H1 (cell line): ENCODE measurements around the gene HIPK3. TPM values are rescaled to one million over a fixed set of nuclear protein-coding genes. Genes with fewer than 3 reads are reported as not detected.

Experiments
- CTCF ChIA-PET: fragments of 300-600 bp; sonication (Branson Sonifier 250); formaldehyde crosslinking; loops from one replicate; lab custom pipeline; 2021; ENCODE audit not compliant: partially characterized antibody; lab: Charles Lee
- POLR2A ChIA-PET: fragments of 300-600 bp; sonication (Branson Sonifier 250); formaldehyde crosslinking; loops from one replicate; lab custom pipeline; 2021; ENCODE audit warnings: inconsistent platforms; ENCODE audit not compliant: partially characterized antibody; lab: Charles Lee
- DNase-seq, 2 experiments: peaks; one replicate each; pipeline versions ENCODE4 v3.0.0 to v3.0.0-alpha.2; 2010 to 2022; ENCODE audit warnings: low spot score in 2 of 2, low read depth in 1 of 2, mixed read lengths in 1 of 2
- FAIRE-seq: peaks from 2 replicates; lab custom pipeline; 2011; peaks lifted over from hg19 to GRCh38; lab: Jason Lieb, UNC
- H2AFZ ChIP-seq: 2 replicates; pipeline ENCODE4 v1.8.1; 2012; ENCODE audit warnings: low read length, inconsistent platforms
- H2AK5ac ChIP-seq: 2 replicates; pipeline ENCODE4 v1.6.1; 2013; ENCODE audit warnings: low read depth, low read length
- H2BK120ac ChIP-seq: replicated peaks from 2 replicates; pipeline ENCODE3; 2013; ENCODE audit warnings: low read depth, low read length, inconsistent platforms
- H2BK12ac ChIP-seq: 2 replicates; pipeline ENCODE4 v1.6.1; 2013; ENCODE audit warnings: low read depth, low read length
- H2BK15ac ChIP-seq: 2 replicates; pipeline ENCODE4 v1.6.1; 2013; ENCODE audit warnings: low read length
- H2BK20ac ChIP-seq: 2 replicates; pipeline ENCODE4 v1.6.1; 2013; ENCODE audit warnings: low read length
- H2BK5ac ChIP-seq: 2 replicates; pipeline ENCODE4 v1.6.1; 2013; ENCODE audit warnings: low read depth, low read length
- H3K14ac ChIP-seq: 2 replicates; pipeline ENCODE4 v1.6.1; 2013; ENCODE audit warnings: inconsistent platforms; ENCODE audit not compliant: insufficient read length
- H3K18ac ChIP-seq: 2 replicates; pipeline ENCODE4 v1.6.1; 2013; ENCODE audit warnings: low read length; ENCODE audit errors: extremely low read depth
- H3K23ac ChIP-seq: 2 replicates; pipeline ENCODE4 v1.6.1; 2013; ENCODE audit warnings: inconsistent platforms; ENCODE audit not compliant: insufficient read length
- H3K23me2 ChIP-seq: 2 replicates; pipeline ENCODE4 v1.6.1; 2013; ENCODE audit warnings: low read depth, low read length
- H3K27ac ChIP-seq: 2 replicates; pipeline ENCODE4 v1.6.1; 2011; ENCODE audit warnings: low read depth, low read length, inconsistent platforms
- H3K27me3 ChIP-seq, 4 experiments: replicated peaks in 1 of 4; 1 replicate in 1 of 4; 2 replicates in 3 of 4; pipeline versions ENCODE4 v1.6.1 to v1.8.1; 2011 to 2013; ENCODE audit warnings: low read length in 3 of 4, mild to moderate bottlenecking in 3 of 4, inconsistent platforms in 2 of 4, mixed read lengths in 2 of 4, moderate library complexity in 1 of 4; ENCODE audit not compliant: control insufficient read depth in 3 of 4, insufficient read depth in 3 of 4; ENCODE audit errors: extremely low read depth in 1 of 4
- H3K36me3 ChIP-seq, 4 experiments: 2 replicates each; pipeline versions ENCODE4 v1.6.1 to v1.8.1; 2011 to 2013; ENCODE audit warnings: mild to moderate bottlenecking in 4 of 4, low read length in 3 of 4, moderate library complexity in 2 of 4, control low read depth in 1 of 4, inconsistent platforms in 1 of 4; ENCODE audit not compliant: insufficient read depth in 4 of 4, control insufficient read depth in 2 of 4
- H3K4ac ChIP-seq: replicated peaks from 2 replicates; pipeline ENCODE3; 2013; ENCODE audit warnings: low read length, low read depth, mixed read lengths, inconsistent platforms; ENCODE audit not compliant: insufficient read length
- H3K4me1 ChIP-seq, 4 experiments: replicated peaks in 1 of 4; 1 replicate in 1 of 4; 2 replicates in 3 of 4; pipeline versions ENCODE4 v1.6.1 to v1.8.1; 2011 to 2013; ENCODE audit warnings: low read length in 3 of 4, inconsistent platforms in 2 of 4, mixed read lengths in 1 of 4; ENCODE audit not compliant: insufficient read depth in 4 of 4, control insufficient read depth in 3 of 4
- H3K4me2 ChIP-seq, 2 experiments: 2 replicates each; pipeline versions ENCODE4 v1.6.1 to v1.8.1; 2011 to 2013; ENCODE audit warnings: low read depth in 2 of 2, low read length in 2 of 2, control low read depth in 1 of 2, inconsistent platforms in 1 of 2, mild to moderate bottlenecking in 1 of 2; ENCODE audit not compliant: insufficient read depth in 1 of 2
- H3K4me3 ChIP-seq, 4 experiments: fragments of 200-600, 300-600 bp in 1 of 4; sonication (generic), shearing (Covaris generic), sonication (Bioruptor Twin) in 1 of 4; 2 replicates each; pipeline versions ENCODE4 v1.5.1 to v1.8.1; 2011 to 2016; ENCODE audit warnings: low read length in 4 of 4, low read depth in 3 of 4, control low read depth in 2 of 4, inconsistent platforms in 2 of 4, mild to moderate bottlenecking in 2 of 4, mixed read lengths in 1 of 4, moderate library complexity in 1 of 4; ENCODE audit not compliant: insufficient read depth in 2 of 4; ENCODE audit errors: extremely low read depth in 1 of 4
- H3K56ac ChIP-seq: replicated peaks from 2 replicates; pipeline ENCODE3; 2013; ENCODE audit warnings: low read depth, mild to moderate bottlenecking, mixed read lengths, low read length, inconsistent platforms; ENCODE audit not compliant: insufficient read length
- H3K79me1 ChIP-seq: 2 replicates; pipeline ENCODE4 v1.6.1; 2013; ENCODE audit warnings: low read depth, low read length, control low read depth
- H3K79me2 ChIP-seq, 2 experiments: 2 replicates each; pipeline versions ENCODE4 v1.6.1 to v1.8.1; 2012 to 2013; ENCODE audit warnings: low read length in 2 of 2, mild to moderate bottlenecking in 2 of 2, inconsistent platforms in 1 of 2; ENCODE audit not compliant: insufficient read depth in 2 of 2, control insufficient read depth in 1 of 2
- H3K9ac ChIP-seq, 4 experiments: replicated peaks in 1 of 4; 1 replicate in 1 of 4; 2 replicates in 3 of 4; pipeline versions ENCODE4 v1.6.1 to v1.8.1; 2011 to 2013; ENCODE audit warnings: low read depth in 3 of 4, low read length in 3 of 4, control low read depth in 2 of 4, mild to moderate bottlenecking in 2 of 4, moderate library complexity in 2 of 4, inconsistent platforms in 1 of 4; ENCODE audit errors: extremely low read depth in 1 of 4
- H3K9me3 ChIP-seq, 2 experiments: 2 replicates each; pipeline versions ENCODE4 v1.6.1 to v1.8.1; 2012 to 2013; ENCODE audit warnings: mild to moderate bottlenecking in 2 of 2, moderate library complexity in 2 of 2, control low read depth in 1 of 2, inconsistent platforms in 1 of 2, low read depth in 1 of 2, low read length in 1 of 2, mixed read lengths in 1 of 2; ENCODE audit not compliant: insufficient read depth in 2 of 2
- H4K20me1 ChIP-seq, 2 experiments: replicated peaks in 1 of 2; 2 replicates each; pipeline versions ENCODE3 to v1.8.1; 2011 to 2013; ENCODE audit warnings: inconsistent platforms in 2 of 2, low read length in 2 of 2, mild to moderate bottlenecking in 1 of 2; ENCODE audit not compliant: insufficient read depth in 2 of 2, control insufficient read depth in 1 of 2
- H4K5ac ChIP-seq: 2 replicates; pipeline ENCODE4 v1.6.1; 2013; ENCODE audit warnings: low read length, low read depth, mixed read lengths, inconsistent platforms; ENCODE audit not compliant: insufficient read length
- H4K8ac ChIP-seq: 2 replicates; pipeline ENCODE4 v1.8.0; 2013; ENCODE audit warnings: mild to moderate bottlenecking, moderate library complexity, low read length, inconsistent platforms; ENCODE audit not compliant: insufficient read depth; ENCODE audit errors: extremely low read depth
- H4K91ac ChIP-seq: replicated peaks from 2 replicates; pipeline ENCODE3; 2013; ENCODE audit warnings: low read length, mixed read lengths, inconsistent platforms; ENCODE audit not compliant: insufficient read length
- BACH1 ChIP-seq: IDR thresholded peaks from 2 replicates; pipeline ENCODE4 v1.6.1; 2012; ENCODE audit warnings: low read length, improper control_type of control experiment
- POLR2A ChIP-seq, 2 experiments: IDR thresholded peaks; 1 replicate in 1 of 2; 2 replicates in 1 of 2; pipeline ENCODE4 v1.6.1; 2011; ENCODE audit warnings: low read depth in 2 of 2, low read length in 2 of 2, mild to moderate bottlenecking in 2 of 2; ENCODE audit errors: control extremely low read depth in 1 of 2
- POLR2AphosphoS5 ChIP-seq: IDR thresholded peaks from 2 replicates; pipeline ENCODE4 v1.6.1; 2011; ENCODE audit warnings: low read depth, low read length
- WGBS, 2 experiments: shearing (Covaris generic) in 1 of 2; methylation state at CpG; one replicate each; pipeline versions ENCODE4 v1.1.6 to v1.1.7; 2013 to 2015; ENCODE audit warnings: low lambda C conversion rate in 2 of 2, mixed read lengths in 2 of 2, inconsistent platforms in 1 of 2, low coverage in 1 of 2, missing lambda C conversion rate in 1 of 2; ENCODE audit not compliant: insufficient replicate concordance in 2 of 2, insufficient coverage in 1 of 2, insufficient read length in 1 of 2; ENCODE audit errors: extremely low coverage in 1 of 2, missing lambda C conversion rate in 1 of 2; 5-methylcytosine and 5-hydroxymethylcytosine counted together
- polyA plus RNA-seq, 7 experiments: library from polyadenylated mRNA; depleted of rRNA in 3 of 7; stranded (reverse) in 5 of 7; unstranded in 2 of 7; fragments of >200 nt in 5 of 7; fragments of 200-250 nt in 2 of 7; gene quantifications; 1 replicate in 5 of 7; 2 replicates in 1 of 7; 4 replicates in 1 of 7; pipeline versions ENCODE4 v1.2.1 to v1.2.3, GENCODE V29; 2011 to 2013; ENCODE audit warnings: missing spikeins in 2 of 7, mixed read lengths in 2 of 7
- total RNA-seq: library from RNA; stranded (reverse); fragmentation: NEBNext Ultra II Directional; extraction: Animal tissue kit (Norgen Biotek cat#: 25700); gene quantifications from 2 replicates; pipeline ENCODE4 v1.2.1, GENCODE V29; 2021

HIPK3 gene
- total and polyA plus RNA-seq, 2 of the 8 experiments (the other 6 are each of a cell fraction or from before 2014, with no cell fraction given) = 5.0 to 22.3 TPM

GRCh38 chr11:33268945-33269540 is 11.9 kb downstream of the HIPK3 start:
- H4K8ac ChIP-seq = no peak overlapping the region
- no peak overlapping the region for H2BK12ac ChIP-seq
- H4K5ac ChIP-seq = no peak overlapping the region
- H2AK5ac ChIP-seq = no peak overlapping the region
- DNase-seq (no peak), FAIRE-seq (no peak)
- POLR2A ChIA-PET = interaction anchor here (1.5 kb wide), 1 partner anchor 11 kb away, joined by 4 read pairs; no protein-coding TSS in a partner anchor
- no peak overlapping the region for H3K56ac ChIP-seq
- no peak overlapping the region for H3K27ac ChIP-seq
- no peak overlapping the region for H3K14ac ChIP-seq
- no peak overlapping the region for H3K18ac ChIP-seq
- TF ChIP-seq BACH1 (no peak), POLR2A (IDR thresholded peaks at IDR 0.05; ENCODE audit: control extremely low read depth in 1 of 2, low read depth in 2 of 2, low read length in 2 of 2) (no peak), POLR2AphosphoS5 (no peak)
- no peak overlapping the region for H2BK15ac ChIP-seq
- peaks cover 0 to 2% of the 10 kb centered on the region in 2 experiments for H4K20me1 ChIP-seq
- H3K23ac ChIP-seq = no peak overlapping the region
- no peaks in the 10 kb centered on the region for H3K27me3 ChIP-seq
- H4K91ac ChIP-seq = no peak overlapping the region
- H2BK20ac ChIP-seq = no peak overlapping the region
- H2BK5ac ChIP-seq = no peak overlapping the region
- no peaks in the 10 kb centered on the region for H3K23me2 ChIP-seq
- H3K4me2 ChIP-seq = no peak overlapping the region
- H3K4me1 ChIP-seq = no peaks in the 10 kb centered on the region
- no peaks in the 10 kb centered on the region for H3K9me3 ChIP-seq
- no peak overlapping the region for H3K4ac ChIP-seq
- WGBS, 2 experiments = 88% methylated on average over 4 of the region's 4 CpGs; no CpG with 5 or more reads in 1 of the 2 experiments
- CTCF ChIA-PET = no interaction called here
- no peaks in the 10 kb centered on the region for H3K36me3 ChIP-seq
- H3K79me1 ChIP-seq = no peaks in the 10 kb centered on the region; the same call in 1 of the 2 replicates
- no peak overlapping the region for H3K9ac ChIP-seq
- no peak overlapping the region for H3K4me3 ChIP-seq
- H2AFZ ChIP-seq = no peak overlapping the region
- H3K79me2 ChIP-seq = peaks cover 0 to 73% of the 10 kb centered on the region in 2 experiments; a peak in 2 of 4 replicates
- H2BK120ac ChIP-seq = no peak overlapping the region
